GM12878 (cell line): Measurements from ENCODE around the gene MSANTD3. TPM values are rescaled to one million over a fixed set of nuclear protein-coding genes. Genes with fewer than 3 reads are reported as not detected.

Experiments
- ATAC-seq: fragments of 200-7000 bp; cut with Tn5 transposase; 3 replicates; pipeline ENCODE4 v1.9.1; 2020; ENCODE audit warnings: mild to moderate bottlenecking, moderate library complexity
- BruUV-seq: library from RNA; stranded (reverse); fragments of 400-500 nt; replicated peaks from 2 replicates; lab custom pipeline; 2021; lab: Mats Ljungman, UMichigan
- CTCF ChIA-PET: fragments of 300-600 bp; sonication (Branson Sonifier 250); formaldehyde crosslinking; extraction: SDS; loops from one replicate; lab custom pipeline; 2021; ENCODE audit warnings: inconsistent platforms; lab: Yijun Ruan, JAX
- POLR2A ChIA-PET: fragments of 350-600 bp; formaldehyde crosslinking; extraction: SDS; loops from one replicate; lab custom pipeline; 2021; ENCODE audit warnings: inconsistent platforms; lab: Charles Lee
- RAD21 ChIA-PET: fragments of 300-600 bp; sonication (Branson Sonifier 250); formaldehyde crosslinking; loops from one replicate; lab custom pipeline; 2023; ENCODE audit warnings: antibody characterized with exemption; ENCODE audit not compliant: unreplicated experiment; lab: Charles Lee
- SMC1A ChIA-PET: fragments of 300-600 bp; sonication (Branson Sonifier 250); formaldehyde crosslinking; loops from one replicate; lab custom pipeline; 2023; ENCODE audit not compliant: unreplicated experiment, uncharacterized antibody; lab: Charles Lee
- DNase-seq: peaks from one replicate; pipeline ENCODE4 v3.0.0-alpha.2; 2011; ENCODE audit warnings: low read depth, low spot score
- FAIRE-seq: peaks from 3 replicates; lab custom pipeline; 2011; peaks lifted over from hg19 to GRCh38; lab: Jason Lieb, UNC
- H2AFZ ChIP-seq: 2 replicates; pipeline ENCODE4 v1.6.0; 2011; ENCODE audit warnings: low read depth, low read length, control low read depth; ENCODE audit not compliant: control insufficient read depth
- H3K27ac ChIP-seq: 2 replicates; pipeline ENCODE4 v1.5.1; 2011; ENCODE audit warnings: control low read depth; ENCODE audit not compliant: control insufficient read depth, insufficient read depth
- H3K27me3 ChIP-seq, 2 experiments: replicated peaks in 1 of 2; 2 replicates each; pipeline versions ENCODE4 v1.6.0 to v1.6.1; 2011; ENCODE audit warnings: low read length in 1 of 2; ENCODE audit not compliant: control insufficient read depth in 2 of 2, insufficient read depth in 2 of 2
- H3K36me3 ChIP-seq, 2 experiments: 2 replicates each; pipeline ENCODE4 v1.5.1; 2011; ENCODE audit warnings: low read length in 1 of 2; ENCODE audit not compliant: control insufficient read depth in 2 of 2, insufficient read depth in 2 of 2
- H3K4me1 ChIP-seq: 2 replicates; pipeline ENCODE4 v1.6.1; 2011; ENCODE audit warnings: mild to moderate bottlenecking, low read length, moderate library complexity, mixed read lengths; ENCODE audit not compliant: control insufficient read depth, insufficient read depth
- H3K4me2 ChIP-seq: 2 replicates; pipeline ENCODE4 v1.6.0; 2011; ENCODE audit warnings: control low read depth; ENCODE audit not compliant: control insufficient read depth, insufficient read depth
- H3K4me3 ChIP-seq: fragments of 200-600 bp; sonication (generic); 2 replicates; pipeline ENCODE4 v1.5.1; 2016
- H3K79me2 ChIP-seq: 2 replicates; pipeline ENCODE4 v1.6.0; 2011; ENCODE audit warnings: low read length; ENCODE audit not compliant: control insufficient read depth, insufficient read depth
- H3K9ac ChIP-seq: 2 replicates; pipeline ENCODE4 v1.8.0; 2011; ENCODE audit warnings: low read length, control low read depth, mixed read lengths; ENCODE audit not compliant: control insufficient read depth, insufficient read depth
- H3K9me3 ChIP-seq: replicated peaks from 3 replicates; pipeline ENCODE4 v1.5.1; 2011; ENCODE audit warnings: mild to moderate bottlenecking, low read length; ENCODE audit not compliant: control insufficient read depth, insufficient read depth
- H4K20me1 ChIP-seq: 2 replicates; pipeline ENCODE4 v1.6.0; 2011; ENCODE audit not compliant: control insufficient read depth, insufficient read depth
- CBX3 ChIP-seq: fragments of 200-600 bp; sonication (generic); IDR thresholded peaks from 2 replicates; pipeline ENCODE4 v1.6.1; 2016; ENCODE audit warnings: low read depth, borderline replicate concordance
- MEF2A ChIP-seq: IDR thresholded peaks from 2 replicates; pipeline ENCODE4 v1.6.1; 2011; ENCODE audit warnings: low read depth, mild to moderate bottlenecking, low read length, moderate library complexity; ENCODE audit not compliant: insufficient read depth
- MYC ChIP-seq: IDR thresholded peaks from 2 replicates; pipeline ENCODE4 v1.6.1; 2011; ENCODE audit warnings: mild to moderate bottlenecking, low read length, moderate library complexity, inconsistent platforms; ENCODE audit not compliant: insufficient read depth, insufficient replicate concordance, insufficient read length, severe bottlenecking
- RBBP5 ChIP-seq: fragments of 200-600 bp; sonication (generic); conservative IDR thresholded peaks from 2 replicates; pipeline ENCODE4 v1.6.1; 2016
- SPI1 ChIP-seq: IDR thresholded peaks from 2 replicates; pipeline ENCODE4 v1.6.1; 2011; ENCODE audit warnings: low read depth, mild to moderate bottlenecking, low read length, moderate library complexity, borderline replicate concordance; ENCODE audit not compliant: insufficient read depth
- SREBF1 ChIP-seq: IDR thresholded peaks from 2 replicates; pipeline ENCODE4 v1.6.1; 2012; ENCODE audit warnings: mild to moderate bottlenecking, low read length
- TCF7 ChIP-seq: IDR thresholded peaks from 2 replicates; pipeline ENCODE4 v1.6.1; 2014; ENCODE audit warnings: antibody characterized with exemption, borderline replicate concordance
- WRNIP1 ChIP-seq: IDR thresholded peaks from 2 replicates; pipeline ENCODE4 v1.6.1; 2011; ENCODE audit warnings: low read depth, low read length, improper control_type of control experiment, borderline replicate concordance
- ZNF622 ChIP-seq: fragments of 450-650 bp; IDR thresholded peaks from 2 replicates; pipeline ENCODE4 v1.6.1; 2017; ENCODE audit warnings: mild to moderate bottlenecking, inconsistent platforms
- WGBS: methylation state at CpG from one replicate; pipeline ENCODE4 v1.1.6; 2016; ENCODE audit warnings: low lambda C conversion rate; ENCODE audit not compliant: insufficient replicate concordance, insufficient coverage; ENCODE audit errors: missing lambda C conversion rate; 5-methylcytosine and 5-hydroxymethylcytosine counted together
- in situ Hi-C: fragments of 300-500 bp; cut with MboI; formaldehyde crosslinking; loops from 9 replicates; pipeline ENCODE4 v1.14.3; 2018; ENCODE audit warnings: mixed read lengths
- intact Hi-C: fragments of 100-400 bp; cut with micrococcal nuclease; formaldehyde crosslinking; loops from one replicate; pipeline ENCODE4 v1.14.2; 2022; ENCODE audit not compliant: unreplicated experiment
- polyA plus RNA-seq, 11 experiments: library from polyadenylated mRNA; depleted of rRNA in 4 of 11; unstranded in 6 of 11; stranded (reverse) in 5 of 11; fragments of >200 nt; fragmentation: Nextera tagmentation in 4 of 11; fragmentation: Illumina TruSeq in 1 of 11; extraction: Ambion mirVana in 4 of 11; extraction: Trizol in 1 of 11; gene quantifications; 1 replicate in 1 of 11; 2 replicates in 10 of 11; pipeline versions ENCODE4 v1.2.1 to v1.2.3, GENCODE V29; 2011 to 2016; ENCODE audit warnings: inconsistent platforms in 2 of 11, missing spikeins in 2 of 11, low read depth in 1 of 11
- total RNA-seq, 4 experiments: library from RNA; depleted of rRNA in 3 of 4; stranded (reverse); fragments of >200 nt in 3 of 4; fragmentation: Illumina TruSeq in 1 of 4; extraction: Trizol in 1 of 4; gene quantifications; 2 replicates each; pipeline versions ENCODE4 v1.2.1 to v1.2.3, GENCODE V29; 2013 to 2021
- TF ChIP-seq, protein P1 (sequence below): fragments of 450-650 bp; conservative IDR thresholded peaks from 2 replicates; pipeline ENCODE4 v1.6.1; 2017; ENCODE audit warnings: mild to moderate bottlenecking, moderate library complexity
- TF ChIP-seq, protein P2 (sequence below): IDR thresholded peaks from 2 replicates; pipeline ENCODE4 v1.6.1; 2011; ENCODE audit warnings: low read depth, mild to moderate bottlenecking, low read length, moderate library complexity, borderline replicate concordance; ENCODE audit errors: extremely low read depth
- TF ChIP-seq, protein P3 (sequence below): IDR thresholded peaks from 2 replicates; pipeline ENCODE4 v1.6.1; 2011; ENCODE audit warnings: mild to moderate bottlenecking, low read depth, low read length, moderate library complexity; ENCODE audit not compliant: insufficient replicate concordance

MSANTD3 gene
- total and polyA plus RNA-seq, 10 of the 15 experiments (the other 5 are each of a cell fraction or from before 2014, with no cell fraction given): 5.8 to 21.2 (median 14.7) TPM

DNA sequence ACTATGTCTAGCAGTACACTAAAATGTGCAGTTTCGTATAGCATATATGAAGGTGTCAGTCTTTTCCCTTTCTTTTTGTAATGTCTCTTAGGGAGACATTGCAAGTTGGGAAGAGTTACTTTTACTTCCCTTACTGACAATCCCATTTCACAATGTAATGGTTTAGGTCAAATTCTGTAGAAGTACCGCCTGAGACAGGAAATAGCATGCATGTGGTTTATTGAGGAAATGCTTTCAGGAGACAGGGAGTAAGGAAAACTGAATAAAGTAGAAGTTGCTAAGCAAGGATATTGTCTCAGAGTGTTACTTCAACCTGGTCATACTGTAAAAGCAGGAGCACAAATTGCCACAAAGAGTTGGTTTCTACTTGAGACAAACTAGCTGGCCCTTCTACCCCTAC lies 32.1 kb upstream of the MSANTD3 start:
- ChIA-PET RAD21 (no interaction called here), CTCF (no interaction called here), SMC1A (no interaction called here), POLR2A (no interaction called here)
- no peaks in the 10 kb centered on the region for H3K79me2 ChIP-seq
- FAIRE-seq: no peak
- no peak for TF ChIP-seq MYC
- TF ChIP-seq, protein P1, sequence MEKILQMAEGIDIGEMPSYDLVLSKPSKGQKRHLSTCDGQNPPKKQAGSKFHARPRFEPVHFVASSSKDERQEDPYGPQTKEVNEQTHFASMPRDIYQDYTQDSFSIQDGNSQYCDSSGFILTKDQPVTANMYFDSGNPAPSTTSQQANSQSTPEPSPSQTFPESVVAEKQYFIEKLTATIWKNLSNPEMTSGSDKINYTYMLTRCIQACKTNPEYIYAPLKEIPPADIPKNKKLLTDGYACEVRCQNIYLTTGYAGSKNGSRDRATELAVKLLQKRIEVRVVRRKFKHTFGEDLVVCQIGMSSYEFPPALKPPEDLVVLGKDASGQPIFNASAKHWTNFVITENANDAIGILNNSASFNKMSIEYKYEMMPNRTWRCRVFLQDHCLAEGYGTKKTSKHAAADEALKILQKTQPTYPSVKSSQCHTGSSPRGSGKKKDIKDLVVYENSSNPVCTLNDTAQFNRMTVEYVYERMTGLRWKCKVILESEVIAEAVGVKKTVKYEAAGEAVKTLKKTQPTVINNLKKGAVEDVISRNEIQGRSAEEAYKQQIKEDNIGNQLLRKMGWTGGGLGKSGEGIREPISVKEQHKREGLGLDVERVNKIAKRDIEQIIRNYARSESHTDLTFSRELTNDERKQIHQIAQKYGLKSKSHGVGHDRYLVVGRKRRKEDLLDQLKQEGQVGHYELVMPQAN: no peak
- TF ChIP-seq MEF2A: no peak
- no peak for TF ChIP-seq WRNIP1
- no peak for TF ChIP-seq CBX3
- no peak for TF ChIP-seq TCF7
- no peak for TF ChIP-seq SPI1
- no peak for TF ChIP-seq SREBF1
- TF ChIP-seq, protein P2, sequence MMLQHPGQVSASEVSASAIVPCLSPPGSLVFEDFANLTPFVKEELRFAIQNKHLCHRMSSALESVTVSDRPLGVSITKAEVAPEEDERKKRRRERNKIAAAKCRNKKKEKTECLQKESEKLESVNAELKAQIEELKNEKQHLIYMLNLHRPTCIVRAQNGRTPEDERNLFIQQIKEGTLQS: no peak
- TF ChIP-seq, protein P3, sequence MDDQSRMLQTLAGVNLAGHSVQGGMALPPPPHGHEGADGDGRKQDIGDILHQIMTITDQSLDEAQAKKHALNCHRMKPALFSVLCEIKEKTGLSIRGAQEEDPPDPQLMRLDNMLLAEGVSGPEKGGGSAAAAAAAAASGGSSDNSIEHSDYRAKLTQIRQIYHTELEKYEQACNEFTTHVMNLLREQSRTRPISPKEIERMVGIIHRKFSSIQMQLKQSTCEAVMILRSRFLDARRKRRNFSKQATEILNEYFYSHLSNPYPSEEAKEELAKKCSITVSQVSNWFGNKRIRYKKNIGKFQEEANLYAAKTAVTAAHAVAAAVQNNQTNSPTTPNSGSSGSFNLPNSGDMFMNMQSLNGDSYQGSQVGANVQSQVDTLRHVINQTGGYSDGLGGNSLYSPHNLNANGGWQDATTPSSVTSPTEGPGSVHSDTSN: no peak
- TF ChIP-seq ZNF622: no peak
- TF ChIP-seq RBBP5: no peak
- no peak for ATAC-seq
- DNase-seq: no peak
- no peaks in the 10 kb centered on the region for H3K36me3 ChIP-seq
- no peak overlapping the region for H3K9ac ChIP-seq
- 45% methylated on average over 2 of the region's 2 CpGs for WGBS
- no peak overlapping the region for H3K4me3 ChIP-seq
- no peaks in the 10 kb centered on the region for H3K27me3 ChIP-seq
- no peaks in the 10 kb centered on the region for H3K9me3 ChIP-seq
- intact Hi-C loops (no loop called here), in situ Hi-C loops (no loop called here)
- no TSS peak for BruUV-seq
- H4K20me1 ChIP-seq: no peaks in the 10 kb centered on the region
- no peak overlapping the region for H3K4me2 ChIP-seq
- H3K27ac ChIP-seq: no peak overlapping the region
- H3K4me1 ChIP-seq: no peaks in the 10 kb centered on the region
- no peak overlapping the region for H2AFZ ChIP-seq
